Fibroblast of lung (primary cell): ENCODE measurements around the gene LYPD5. TPM values are rescaled to one million over a fixed set of nuclear protein-coding genes. Genes with fewer than 3 reads are reported as not detected.

Experiments
- DNase-seq, 2 donors: peaks; one replicate each; pipeline versions ENCODE4 v3.0.0 to v3.0.0-alpha.2; 2010; ENCODE audit warnings: low read depth in 2 of 2
- H2AFZ ChIP-seq: 2 replicates; pipeline ENCODE4 v1.5.1; 2012; ENCODE audit warnings: low read length, control low read depth, inconsistent platforms
- H3K27ac ChIP-seq: 2 replicates; pipeline ENCODE4 v1.5.1; 2011; ENCODE audit warnings: low read length, control low read depth; ENCODE audit not compliant: insufficient read depth
- H3K27me3 ChIP-seq: 2 replicates; pipeline ENCODE4 v1.5.1; 2011; ENCODE audit warnings: mild to moderate bottlenecking, low read length; ENCODE audit not compliant: control insufficient read depth, insufficient read depth
- H3K36me3 ChIP-seq: 2 replicates; pipeline ENCODE4 v1.5.1; 2011; ENCODE audit warnings: low read length; ENCODE audit not compliant: control insufficient read depth, insufficient read depth
- H3K4me1 ChIP-seq: 2 replicates; pipeline ENCODE4 v1.5.1; 2011; ENCODE audit warnings: low read length; ENCODE audit not compliant: control insufficient read depth, insufficient read depth; ENCODE audit errors: extremely low read depth
- H3K4me2 ChIP-seq: 2 replicates; pipeline ENCODE4 v1.5.1; 2011; ENCODE audit warnings: low read length, control low read depth; ENCODE audit not compliant: insufficient read depth; ENCODE audit errors: extremely low read depth
- H3K4me3 ChIP-seq, 4 experiments: fragments of 200-600 bp in 1 of 4; sonication (generic) in 1 of 4; replicated peaks in 1 of 4; 2 replicates each; pipeline ENCODE4 v1.5.1; 2011 to 2016; ENCODE audit warnings: low read length in 4 of 4, low read depth in 3 of 4, mild to moderate bottlenecking in 3 of 4, control low read depth in 2 of 4, inconsistent platforms in 1 of 4, mixed read lengths in 1 of 4; ENCODE audit not compliant: insufficient read depth in 1 of 4; ENCODE audit errors: control extremely low read depth in 1 of 4
- H3K79me2 ChIP-seq: 2 replicates; pipeline ENCODE4 v1.5.1; 2012; ENCODE audit warnings: mild to moderate bottlenecking, low read length, inconsistent platforms; ENCODE audit not compliant: control insufficient read depth, insufficient read depth
- H3K9ac ChIP-seq: 2 replicates; pipeline ENCODE4 v1.5.1; 2011; ENCODE audit warnings: mild to moderate bottlenecking, low read length, control low read depth; ENCODE audit not compliant: insufficient read depth
- H3K9me3 ChIP-seq: 2 replicates; pipeline ENCODE4 v1.5.1; 2012; ENCODE audit warnings: low read depth, low read length; ENCODE audit not compliant: control insufficient read depth, insufficient read depth
- H4K20me1 ChIP-seq: 2 replicates; pipeline ENCODE4 v1.5.1; 2011; ENCODE audit warnings: low read length; ENCODE audit not compliant: control insufficient read depth, insufficient read depth; ENCODE audit errors: extremely low read depth
- CTCF ChIP-seq, 2 donors: IDR thresholded peaks in 1 of 2; conservative IDR thresholded peaks in 1 of 2; 1 replicate in 1 of 2; 2 replicates in 1 of 2; pipeline ENCODE4 v1.5.1; 2011 to 2012; ENCODE audit warnings: low read length in 2 of 2, control low read depth in 1 of 2, inconsistent platforms in 1 of 2, low read depth in 1 of 2, mild to moderate bottlenecking in 1 of 2
- EZH2 ChIP-seq: IDR thresholded peaks from 2 replicates; pipeline ENCODE4 v1.5.1; 2012; ENCODE audit warnings: low read length, control low read depth, mild to moderate bottlenecking; ENCODE audit errors: missing control alignments
- polyA plus RNA-seq, 2 donors: library from polyadenylated mRNA; depleted of rRNA in 1 of 2; stranded (reverse) in 1 of 2; unstranded in 1 of 2; fragments of >200 nt; gene quantifications; 2 replicates each; pipeline ENCODE4 v1.2.1, GENCODE V29; 2011 to 2012; ENCODE audit warnings: missing spikeins in 1 of 2
- total RNA-seq: library from RNA; depleted of rRNA; stranded (reverse); fragments of >200 nt; gene quantifications from 2 replicates; pipeline ENCODE4 v1.2.1, GENCODE V29; 2014

Gene LYPD5
- total and polyA plus RNA-seq, 2 donors (not counting 1 experiment from before 2014, with no cell fraction given): 0.37 to 0.50 TPM

DNA sequence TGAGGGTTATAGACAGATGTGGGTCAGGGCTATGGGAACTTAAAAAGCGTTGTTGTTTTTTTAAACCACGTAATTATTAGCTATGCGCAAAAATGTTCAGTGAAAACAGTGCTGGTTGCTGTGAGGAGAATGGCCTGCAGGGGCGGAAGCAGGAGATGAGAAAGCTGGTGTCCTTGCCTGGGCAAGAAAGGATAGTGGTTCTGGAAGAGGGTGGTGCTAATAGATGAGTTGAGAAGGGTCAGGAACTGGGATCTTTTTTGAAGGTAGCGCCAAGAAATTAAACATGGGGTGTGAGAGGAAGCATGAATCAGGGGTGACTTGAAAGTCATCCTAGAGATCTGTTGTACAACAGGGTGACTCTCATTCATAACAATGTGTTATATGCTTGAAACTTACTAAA is 42.7 kb downstream of the LYPD5 start:
- no peak overlapping the region for H3K4me3 ChIP-seq
- H3K9me3 ChIP-seq: no peaks in the 10 kb centered on the region
- no peaks in the 10 kb centered on the region for H3K79me2 ChIP-seq
- H2AFZ ChIP-seq: no peak overlapping the region
- peak; percentile 49 to 76 for DNase-seq
- H4K20me1 ChIP-seq: no peaks in the 10 kb centered on the region
- H3K9ac ChIP-seq: no peak overlapping the region
- H3K4me2 ChIP-seq: peak overlapping the region; percentile 37
- H3K36me3 ChIP-seq: no peaks in the 10 kb centered on the region
- H3K27me3 ChIP-seq: no peaks in the 10 kb centered on the region
- H3K27ac ChIP-seq: peak overlapping the region; percentile 34
- H3K4me1 ChIP-seq: peaks cover 30% of the 10 kb centered on the region
- TF ChIP-seq EZH2 (no peak), CTCF (conservative IDR thresholded peaks at IDR 0.05 in 1 of 2, IDR thresholded peaks at IDR 0.05 in 1 of 2; ENCODE audit: low read depth in 1 of 2, low read length in 2 of 2) (peak; percentile 53 to 70)

DNA sequence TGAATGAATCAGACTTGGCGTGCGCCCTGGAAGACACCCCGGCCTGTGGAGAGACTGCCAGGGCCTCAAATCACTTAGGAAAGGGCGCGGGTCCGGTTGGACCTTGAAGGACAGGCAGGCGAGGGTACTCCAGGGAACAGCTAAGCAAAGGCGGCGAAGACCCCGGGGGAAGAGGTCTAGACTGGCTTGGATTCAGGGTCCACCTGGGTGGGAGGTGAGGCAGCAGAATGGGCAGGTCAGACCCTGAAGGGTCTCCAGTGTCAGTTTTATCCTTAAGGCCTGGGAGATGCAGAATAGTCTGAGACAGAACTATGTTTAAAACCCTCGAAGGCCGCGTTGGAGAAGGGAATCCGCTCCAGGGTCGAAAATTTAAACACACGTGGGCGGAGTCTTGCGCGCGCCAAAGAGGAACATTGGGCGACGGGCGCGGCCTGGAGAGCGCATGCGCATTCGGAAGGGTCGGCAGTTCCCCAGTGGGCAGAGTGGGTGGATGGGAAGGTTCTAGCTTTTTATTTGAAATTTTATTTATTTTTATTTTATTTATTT is 46.9 kb downstream of the LYPD5 start:
- peak; percentile 55 to 69 for DNase-seq
- Histone ChIP-seq H3K9me3 (no peaks in the 10 kb centered on the region), H3K36me3 (peaks cover 4% of the 10 kb centered on the region), H3K4me1 (peaks cover 37% of the 10 kb centered on the region), H3K4me2 (peak overlapping the region; percentile 95), H3K4me3 (peak overlapping the region; percentile 67 to 93 (median 86)), H3K9ac (peak overlapping the region; percentile 99), H3K27me3 (no peaks in the 10 kb centered on the region), H3K27ac (peak overlapping the region; percentile 99), H4K20me1 (no peaks in the 10 kb centered on the region), H3K79me2 (peaks cover 23% of the 10 kb centered on the region), H2AFZ (peak overlapping the region; percentile 55)
- TF ChIP-seq CTCF (conservative IDR thresholded peaks at IDR 0.05 in 1 of 2, IDR thresholded peaks at IDR 0.05 in 1 of 2; ENCODE audit: low read depth in 1 of 2, low read length in 2 of 2): no peak
- no peak for TF ChIP-seq EZH2

- peak; percentile 94 to 98 for DNase-seq
- Histone ChIP-seq H3K4me1 (peaks cover 37% of the 10 kb centered on the region), H3K79me2 (peaks cover 23% of the 10 kb centered on the region), H3K36me3 (peaks cover 7% of the 10 kb centered on the region), H3K9ac (peak within 1 kb of the TSS; percentile 99), H3K27me3 (no peaks in the 10 kb centered on the region), H3K27ac (peak within 1 kb of the TSS; percentile 99), H3K4me2 (peak within 1 kb of the TSS; percentile 95), H2AFZ (peak within 1 kb of the TSS; percentile 90), H3K4me3 (peak within 1 kb of the TSS; percentile 82 to 93 (median 90)), H4K20me1 (no peaks in the 10 kb centered on the region), H3K9me3 (no peaks in the 10 kb centered on the region)
- TF ChIP-seq CTCF (conservative IDR thresholded peaks at IDR 0.05 in 1 of 2, IDR thresholded peaks at IDR 0.05 in 1 of 2; ENCODE audit: low read depth in 1 of 2, low read length in 2 of 2): no peak
- TF ChIP-seq EZH2: no peak
Observed at GRCh38 chr19:43754503-43755255, 47.6 kb downstream of the LYPD5 start, which contains the start of gene SMG9. SMG9 (minus strand) TSS chr19:43754962; CDS start chr19:43750741, 4,221 bp downstream.
